Activated CD8-positive, alpha-beta memory T cell treated with anti-CD3 and anti-CD28 coated beads, Interleukin-2, amount 50 U/mL, for 24 hours (primary cell): ENCODE data around the gene MAP7.
"Not testable (repeated sequence)": the region's sequence is repeated elsewhere in the genome, so short reads cannot be mapped to it uniquely, and the experiment has no call there.

Source experiments
- DNase-seq: peaks from one replicate; pipeline ENCODE4 v3.0.0-alpha.2; 2020; ENCODE audit errors: extremely low read depth

Gene MAP7

GRCh38 chr6:136383268-136383937 lies 166.8 kb downstream of the MAP7 start:
- no peak for DNase-seq

GRCh38 chr6:136382676-136383252 lies 167.5 kb downstream of the MAP7 start:
- DNase-seq, result no peak

- DNase-seq, result no peak
These were observed 171.3 kb downstream of the MAP7 start for GRCh38 chr6:136378888-136379287.

GRCh38 chr6:136375836-136376235 lies 174.4 kb downstream of the MAP7 start:
- DNase-seq, result not testable (repeated sequence)

GRCh38 chr6:136371959-136372358 lies 178.3 kb downstream of the MAP7 start:
- DNase-seq, result no peak

GRCh38 chr6:136370988-136371728 lies 179.1 kb downstream of the MAP7 start:
- no peak for DNase-seq

GRCh38 chr6:136365776-136366354 lies 184.4 kb downstream of the MAP7 start:
- DNase-seq, result no peak

GRCh38 chr6:136362421-136363356 lies 187.5 kb downstream of the MAP7 start:
- DNase-seq, result no peak

- DNase-seq, result no peak
These were observed 188.4 kb downstream of the MAP7 start for GRCh38 chr6:136361787-136362186.

- no peak for DNase-seq
These were observed 189.4 kb downstream of the MAP7 start for GRCh38 chr6:136360783-136361182.

- DNase-seq, result no peak
These were observed 190.4 kb downstream of the MAP7 start for GRCh38 chr6:136359851-136360250.

- no peak for DNase-seq
These were observed 198.6 kb downstream of the MAP7 start for GRCh38 chr6:136351518-136352110.

- no peak for DNase-seq
These were observed 199.3 kb downstream of the MAP7 start for GRCh38 chr6:136350914-136351313.

- DNase-seq, result no peak
These were observed 202.4 kb downstream of the MAP7 start for GRCh38 chr6:136347847-136348246.

GRCh38 chr6:136345145-136345544 lies 205.1 kb downstream of the MAP7 start:
- no peak for DNase-seq

GRCh38 chr6:136344420-136344819 lies 205.8 kb downstream of the MAP7 start:
- DNase-seq, result no peak

- DNase-seq, result no peak
These were observed 206.5 kb downstream of the MAP7 start for GRCh38 chr6:136343700-136344099.

- DNase-seq, result no peak
These were observed 206.9 kb downstream of the MAP7 start for GRCh38 chr6:136343275-136343674.

GRCh38 chr6:136341967-136342366 lies 208.3 kb downstream of the MAP7 start:
- no peak for DNase-seq

GRCh38 chr6:136341367-136341766 lies 208.9 kb downstream of the MAP7 start:
- no peak for DNase-seq

- no peak for DNase-seq
These were observed 211.7 kb downstream of the MAP7 start for GRCh38 chr6:136338486-136338885.
